ENCODE data around the gene COL5A1.
"Not testable (repeated sequence)": the region's sequence is repeated elsewhere in the genome, so short reads cannot be mapped to it uniquely, and the experiment has no call there.

COL5A1 gene

DNA sequence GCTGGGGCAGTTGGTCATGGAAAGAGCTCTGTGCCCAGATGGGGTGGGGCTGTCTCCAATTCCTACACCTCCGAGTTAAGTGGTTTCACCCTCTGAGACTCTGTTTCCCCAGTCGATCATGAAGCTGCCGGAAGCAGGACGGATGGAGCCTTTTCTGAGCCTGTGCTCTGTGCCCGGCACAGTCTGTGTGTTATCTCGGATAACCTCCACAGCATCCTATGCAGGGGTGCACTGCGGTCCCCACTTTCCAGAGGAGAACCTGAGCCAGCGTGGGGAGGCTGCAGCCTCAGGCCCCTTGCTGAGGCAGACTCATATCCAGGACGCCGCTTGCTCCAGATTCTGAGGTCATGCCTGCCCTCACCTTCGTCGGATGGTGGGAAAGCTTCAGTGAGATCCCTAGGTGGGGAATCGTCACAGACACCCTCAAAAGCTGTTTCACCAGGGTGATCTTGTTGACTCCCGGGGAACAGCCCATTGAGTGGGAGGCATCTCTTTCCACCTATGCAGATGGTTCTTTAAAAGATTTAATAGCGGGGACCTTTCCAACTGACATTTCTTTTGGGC, 6.9 kb upstream of the COL5A1 start:
- intact Hi-C loops (cut with DNase I), result no loop called here
- DNase-seq, result peak in 4 of 42 donors; percentile 0 to 11 (median 6)

DNA sequence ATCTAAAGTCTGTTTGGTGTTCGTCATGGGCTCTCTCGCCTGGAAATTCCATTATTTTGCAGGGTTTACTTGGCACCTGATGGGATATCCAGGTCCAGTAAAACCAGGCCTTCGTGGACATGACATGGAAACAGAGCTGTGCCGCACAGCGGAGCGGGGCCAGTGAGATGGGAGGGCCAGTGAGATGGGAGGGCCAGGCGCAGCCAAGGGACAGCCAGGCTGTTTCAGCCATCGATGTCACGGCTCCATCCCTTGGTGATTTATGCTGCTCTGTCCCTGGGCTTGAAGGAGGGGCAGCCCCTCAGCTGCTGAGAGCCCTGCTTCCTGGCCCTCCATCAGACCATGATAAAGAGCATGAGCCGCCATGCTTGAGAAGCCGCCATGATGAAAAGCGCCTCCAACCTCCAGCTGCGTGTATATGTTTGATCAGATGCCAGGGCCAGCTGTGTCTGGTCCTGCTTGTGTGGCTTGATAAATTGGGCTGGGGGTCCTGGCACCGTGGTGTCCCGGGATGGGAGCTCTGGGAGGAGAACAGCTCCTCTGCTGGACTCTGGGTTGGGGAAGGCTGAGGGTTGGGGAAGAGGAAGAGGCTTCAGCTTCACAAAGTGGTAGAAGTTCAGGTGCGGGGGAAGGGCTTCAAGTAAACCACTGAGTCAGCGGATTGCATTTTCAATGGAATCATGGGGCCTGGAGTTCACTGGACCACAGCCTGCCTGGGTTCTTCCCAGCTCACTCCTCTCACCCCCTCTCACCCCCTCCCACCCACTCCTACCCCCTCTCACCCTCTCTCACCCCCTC, 6.1 kb upstream of the COL5A1 start:
- intact Hi-C loops (cut with DNase I), result no loop called here
- no peak for DNase-seq

DNA sequence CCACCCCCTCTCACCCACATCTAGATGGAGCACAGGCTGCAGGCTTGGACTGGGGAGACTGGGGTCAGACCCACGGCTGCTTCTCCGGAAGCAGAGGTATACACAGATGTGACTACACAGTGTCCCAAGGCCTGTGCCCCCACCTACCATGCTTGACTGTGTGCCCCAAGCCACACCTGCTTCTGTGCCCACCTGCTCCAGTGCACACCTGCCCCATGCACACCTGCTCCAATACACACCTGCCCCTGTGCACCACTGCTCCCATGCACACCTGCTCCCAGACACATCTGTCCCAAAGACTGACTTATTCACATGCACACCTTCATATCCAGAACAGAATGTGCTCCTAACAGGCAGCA, 5.5 kb upstream of the COL5A1 start:
- intact Hi-C loops (cut with DNase I), result no loop called here

DNA sequence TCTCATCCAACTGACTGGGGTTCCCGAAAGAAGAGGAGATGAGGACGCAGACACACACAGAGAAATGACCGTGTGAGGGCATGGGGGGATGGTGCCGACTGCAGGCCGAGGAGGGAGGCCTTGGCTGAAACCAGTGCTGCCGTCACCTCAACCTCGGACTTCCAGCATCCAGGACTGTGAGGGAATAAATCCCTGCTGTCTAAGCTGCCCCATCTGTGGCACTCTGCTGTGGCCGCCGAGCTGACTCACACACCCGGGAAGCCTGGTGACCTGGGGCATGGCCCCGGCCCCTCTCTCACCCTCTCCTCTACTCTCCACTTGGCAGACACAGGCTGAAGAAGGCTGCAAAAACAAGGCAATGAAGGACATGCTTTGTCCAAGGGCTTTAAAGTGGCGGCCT, 4.4 kb upstream of the COL5A1 start:
- intact Hi-C loops (cut with DNase I), result no loop called here
- peak in 1 of 42 donors; percentile 49 for DNase-seq

More for the DNA sequence above, 5.5 kb upstream of the COL5A1 start:
- no peak for DNase-seq

DNA sequence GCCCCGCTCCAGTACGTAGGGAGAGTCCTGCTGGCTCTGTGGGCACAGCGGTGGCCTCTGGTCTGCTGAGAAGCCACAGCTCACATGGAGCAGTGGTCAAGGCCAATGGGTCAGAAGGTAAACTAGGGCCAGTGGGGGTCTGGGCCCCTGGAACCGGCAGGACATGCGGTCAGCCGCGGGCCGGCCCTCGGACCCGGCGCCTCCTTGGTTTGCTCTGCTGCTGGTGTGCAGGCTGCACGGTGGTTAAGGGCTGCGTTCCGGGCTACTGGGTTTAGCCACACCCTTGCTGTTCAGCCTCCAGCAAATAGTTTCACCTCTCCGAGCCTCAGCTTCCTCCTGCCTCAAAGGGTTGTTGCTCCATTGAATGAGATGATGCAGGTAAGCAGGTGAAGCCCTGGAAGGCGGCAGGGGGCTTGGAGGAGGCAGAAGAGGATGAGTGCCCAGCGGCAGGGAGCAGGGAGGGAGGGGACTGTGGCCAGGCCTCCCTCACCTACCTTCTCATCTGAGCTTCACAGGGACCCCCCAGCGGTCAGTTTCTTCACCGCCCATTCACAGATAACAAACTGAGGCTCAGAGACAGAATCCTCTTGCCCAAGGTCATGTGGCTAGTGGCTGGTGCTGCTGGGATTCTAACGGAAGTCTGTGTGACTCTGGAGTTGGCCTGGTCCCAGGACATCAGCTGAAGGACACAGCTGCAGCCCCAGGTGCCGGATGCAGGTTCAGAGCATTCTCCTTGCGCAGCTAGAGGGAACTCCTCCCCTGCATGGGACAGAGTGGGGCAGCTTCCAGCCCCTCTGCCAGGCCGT, 3.7 kb upstream of the COL5A1 start:
- intact Hi-C loops (cut with DNase I), result no loop called here
- DNase-seq, result no peak

DNA sequence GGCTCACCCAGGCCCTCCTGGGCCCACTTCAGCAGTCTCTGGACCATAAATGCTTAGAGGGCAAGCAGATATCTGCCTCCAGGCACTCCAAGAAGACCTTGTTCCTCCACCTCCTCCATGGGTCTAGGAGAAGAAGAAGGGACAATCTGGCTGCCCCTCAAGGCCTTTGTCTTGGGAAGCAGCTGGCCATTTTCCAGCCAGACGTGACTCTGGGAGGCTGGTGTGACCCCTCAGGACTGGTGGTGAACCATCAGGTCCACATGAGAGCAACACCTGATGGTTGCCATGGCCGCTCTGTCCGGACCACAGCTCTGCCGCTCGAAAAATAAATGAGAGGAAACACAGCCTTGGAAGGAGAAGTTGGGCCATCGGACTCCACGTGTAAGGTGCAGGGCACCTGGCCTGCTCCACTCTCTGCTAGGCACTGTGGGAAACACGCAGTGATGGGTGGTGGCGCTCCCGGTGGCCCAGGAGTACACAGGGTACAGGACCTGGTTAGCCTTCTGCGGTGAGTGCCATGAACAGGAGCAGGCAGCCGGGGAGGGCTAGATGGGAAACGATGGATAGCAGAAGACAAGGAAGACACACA, 3.0 kb upstream of the COL5A1 start:
- DNase-seq, result no peak
- intact Hi-C loops (cut with DNase I), result no loop called here

DNA sequence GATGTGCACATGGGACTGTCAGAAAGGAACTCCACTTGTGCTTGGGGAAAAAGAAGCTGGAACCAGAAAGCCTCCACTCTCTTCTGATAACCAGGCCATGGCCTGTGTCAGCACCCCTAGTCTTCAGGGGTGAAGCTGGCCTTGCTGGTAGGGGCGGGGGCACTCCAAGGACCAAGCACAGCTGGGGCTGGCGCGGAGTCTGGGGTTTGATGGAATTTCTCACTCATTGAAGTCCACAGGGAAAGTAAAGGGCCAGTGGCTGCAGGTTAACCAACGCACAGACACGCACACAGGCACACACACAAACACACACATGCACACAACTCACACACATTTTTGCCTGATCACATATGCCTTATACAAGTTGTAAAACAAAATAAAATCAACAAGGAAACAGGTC, 1.6 kb upstream of the COL5A1 start:
- intact Hi-C loops (cut with DNase I), result no loop called here
- DNase-seq, result no peak

DNA sequence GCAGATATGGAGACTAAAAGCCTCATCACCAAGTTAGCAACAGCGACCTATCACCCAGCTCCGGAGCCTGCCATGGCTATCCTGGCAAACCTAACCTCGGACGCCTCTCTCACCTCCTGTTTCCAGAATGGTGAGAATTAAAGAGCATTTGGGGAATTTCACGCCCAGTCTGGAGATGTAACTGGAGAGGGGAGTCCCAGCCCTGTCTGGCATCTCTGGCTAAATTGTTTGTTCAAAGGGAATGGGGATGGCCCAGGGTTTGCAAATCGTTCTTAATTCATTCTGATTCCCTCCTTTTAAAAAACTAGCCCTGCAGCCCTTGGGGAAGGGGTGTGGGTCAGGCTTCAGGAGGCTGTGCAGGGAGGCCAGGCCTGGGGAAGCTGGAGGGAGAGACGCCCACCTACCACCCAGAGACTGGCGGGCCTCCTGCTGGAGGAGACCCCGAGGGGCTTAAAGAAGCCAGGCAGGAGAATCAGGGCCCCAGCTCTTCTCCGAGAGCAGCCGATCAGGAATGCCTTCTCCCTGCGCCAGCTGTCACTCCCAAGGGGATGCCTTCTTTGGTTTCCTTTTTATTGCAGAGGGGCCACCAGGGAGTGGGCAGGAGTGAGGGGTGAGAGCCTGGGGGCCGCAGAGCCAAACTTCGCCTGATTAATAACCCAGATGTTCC, 964 bp upstream of the COL5A1 start:
- intact Hi-C loops (cut with DNase I), result no loop called here
- DNase-seq, result no peak

DNA sequence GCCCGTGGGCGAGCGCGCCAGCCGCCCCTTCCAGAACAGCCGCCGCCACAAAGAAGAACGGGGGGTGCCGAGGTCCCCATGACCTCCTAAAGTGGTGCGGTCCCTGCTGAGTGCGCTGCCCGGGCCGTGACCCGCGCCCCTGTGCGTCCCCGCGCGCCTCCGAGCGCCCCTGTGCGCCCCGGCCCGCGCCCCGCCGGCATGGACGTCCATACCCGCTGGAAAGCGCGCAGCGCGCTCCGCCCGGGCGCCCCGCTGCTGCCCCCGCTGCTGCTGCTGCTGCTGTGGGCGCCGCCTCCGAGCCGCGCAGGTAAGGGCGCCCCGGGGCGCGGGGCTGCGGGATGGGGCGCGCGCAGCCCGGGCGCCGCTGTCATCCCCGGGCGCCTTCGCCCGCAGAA, 384 bp downstream of the COL5A1 start:
- intact Hi-C loops (cut with DNase I), result no loop called here
- peak in 8 of 42 donors; percentile 30 to 59 (median 49) for DNase-seq

DNA sequence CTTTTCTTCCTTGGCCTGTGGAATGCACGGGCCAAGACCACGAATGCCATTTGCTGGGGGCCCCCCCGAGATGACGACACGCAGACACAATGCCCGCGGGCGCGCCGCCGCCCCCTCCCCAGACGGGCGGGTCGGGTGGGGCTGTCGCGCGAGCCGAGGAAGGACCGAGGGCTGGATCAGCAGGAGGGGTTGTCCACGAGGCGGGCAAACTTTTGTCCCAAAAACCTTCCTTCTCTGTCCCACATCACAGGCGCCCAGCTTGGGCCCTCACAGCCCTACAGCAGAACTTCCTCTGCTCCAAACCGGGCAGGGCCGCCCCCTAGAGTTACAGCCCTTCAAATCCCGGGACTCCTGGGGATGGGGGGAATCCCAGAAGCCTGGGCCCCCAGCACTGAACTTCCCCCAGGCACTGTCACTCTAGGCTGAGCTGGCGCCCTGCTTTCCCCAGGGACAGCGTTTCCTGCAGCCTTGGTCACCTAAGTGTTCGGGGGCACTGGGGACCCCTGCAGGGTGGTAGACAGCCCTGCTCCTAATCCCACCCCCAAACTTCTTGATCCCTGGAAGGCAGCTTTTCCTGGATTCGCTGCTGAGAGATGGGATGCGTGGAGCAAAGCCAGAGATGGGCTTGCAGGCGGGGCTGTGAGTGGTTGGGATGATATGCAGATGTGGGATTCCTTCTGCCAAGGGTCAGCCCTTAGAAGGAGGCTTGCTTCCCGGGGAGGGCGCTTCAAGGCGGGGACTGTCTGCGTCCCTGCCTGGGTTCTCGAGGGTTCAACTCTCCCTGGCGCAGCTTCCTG, 980 bp downstream of the COL5A1 start:
- intact Hi-C loops (cut with DNase I), result no loop called here
- DNase-seq, result no peak

DNA sequence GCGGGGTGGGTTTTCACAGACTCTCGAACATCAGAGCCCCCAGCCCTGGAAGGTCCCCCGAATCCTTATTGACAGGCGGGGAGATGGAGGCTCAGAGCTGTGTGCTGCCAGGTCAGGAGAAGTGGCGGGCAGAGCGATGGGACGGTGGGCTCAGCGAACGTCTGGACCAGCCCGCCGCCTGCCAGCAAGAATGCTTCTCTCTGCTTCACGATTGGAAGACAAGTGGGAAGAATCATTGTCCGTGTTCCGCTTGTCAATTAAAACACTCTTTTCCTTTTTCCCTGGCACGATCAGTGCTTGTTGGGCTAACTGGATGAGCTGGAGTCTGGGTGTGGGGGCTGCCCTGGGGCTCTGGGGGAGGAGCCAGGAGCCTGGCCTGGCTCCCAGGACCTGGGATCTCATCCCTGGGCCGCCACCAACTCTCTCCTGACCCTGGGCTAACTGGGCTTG, 1.6 kb downstream of the COL5A1 start:
- no peak for DNase-seq
- intact Hi-C loops (cut with DNase I), result no loop called here

DNA sequence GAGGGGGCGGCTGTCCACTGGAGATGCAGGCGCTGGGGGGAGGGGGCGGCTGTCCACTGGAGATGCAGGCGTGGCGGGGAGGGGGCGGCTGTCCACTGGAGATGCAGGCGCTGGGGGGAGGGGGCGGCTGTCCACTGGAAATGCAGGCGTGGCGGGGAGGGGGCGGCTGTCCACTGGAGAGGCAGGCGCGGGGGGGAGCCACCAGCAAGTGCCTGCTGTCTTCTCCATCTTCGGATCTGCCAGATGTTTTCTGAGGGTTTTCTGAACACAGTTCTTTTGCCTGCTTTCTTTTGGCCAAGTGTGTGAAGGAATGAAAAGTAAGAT, 2.8 kb downstream of the COL5A1 start:
- intact Hi-C loops (cut with DNase I); DNase-seq: not testable (repeated sequence)

DNA sequence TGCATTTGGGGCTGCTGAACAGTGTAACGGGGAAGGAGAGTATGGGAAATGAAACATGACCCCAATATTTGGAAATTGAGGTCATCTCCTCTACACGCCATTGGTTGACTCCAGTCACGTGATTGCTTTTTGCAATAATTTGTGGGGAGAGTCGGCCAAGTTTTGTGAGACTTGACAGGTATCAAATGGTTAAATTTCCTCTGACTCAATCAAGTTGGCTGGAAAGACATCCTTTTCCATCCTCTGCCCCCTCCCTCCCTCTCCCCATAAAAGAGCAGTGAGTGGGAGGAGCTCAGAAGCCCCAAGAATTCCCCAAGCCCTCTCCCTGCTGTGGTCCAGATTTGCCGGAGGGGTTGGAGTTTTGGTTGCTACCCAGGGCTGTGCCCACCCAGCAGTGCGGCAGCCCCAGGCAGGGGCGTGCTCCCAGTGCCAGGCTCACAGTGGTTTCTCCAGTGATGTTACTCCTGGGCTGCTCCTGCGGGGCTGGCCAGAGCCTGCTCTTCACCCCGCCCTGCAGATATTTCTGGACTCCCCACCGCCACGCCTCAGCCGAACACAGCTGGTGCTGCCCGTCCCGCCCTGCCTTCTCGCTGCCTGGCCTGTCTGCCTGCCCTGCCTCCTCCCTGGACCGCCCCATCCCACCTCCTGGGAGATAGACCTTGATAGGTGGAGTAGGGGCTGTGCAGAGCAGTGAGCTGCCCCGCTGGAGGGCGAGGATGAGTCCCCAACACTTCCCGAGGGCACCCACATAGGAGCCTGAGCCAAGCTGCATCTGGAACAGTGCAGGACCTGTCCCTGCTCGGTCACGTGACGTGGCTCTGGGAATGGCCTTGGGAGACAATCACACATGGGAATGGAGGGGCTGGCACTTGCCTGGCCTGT, 3.4 kb downstream of the COL5A1 start:
- DNase-seq, result peak in 7 of 42 donors; percentile 27 to 60 (median 48)
- intact Hi-C loops (cut with DNase I), result no loop called here

DNA sequence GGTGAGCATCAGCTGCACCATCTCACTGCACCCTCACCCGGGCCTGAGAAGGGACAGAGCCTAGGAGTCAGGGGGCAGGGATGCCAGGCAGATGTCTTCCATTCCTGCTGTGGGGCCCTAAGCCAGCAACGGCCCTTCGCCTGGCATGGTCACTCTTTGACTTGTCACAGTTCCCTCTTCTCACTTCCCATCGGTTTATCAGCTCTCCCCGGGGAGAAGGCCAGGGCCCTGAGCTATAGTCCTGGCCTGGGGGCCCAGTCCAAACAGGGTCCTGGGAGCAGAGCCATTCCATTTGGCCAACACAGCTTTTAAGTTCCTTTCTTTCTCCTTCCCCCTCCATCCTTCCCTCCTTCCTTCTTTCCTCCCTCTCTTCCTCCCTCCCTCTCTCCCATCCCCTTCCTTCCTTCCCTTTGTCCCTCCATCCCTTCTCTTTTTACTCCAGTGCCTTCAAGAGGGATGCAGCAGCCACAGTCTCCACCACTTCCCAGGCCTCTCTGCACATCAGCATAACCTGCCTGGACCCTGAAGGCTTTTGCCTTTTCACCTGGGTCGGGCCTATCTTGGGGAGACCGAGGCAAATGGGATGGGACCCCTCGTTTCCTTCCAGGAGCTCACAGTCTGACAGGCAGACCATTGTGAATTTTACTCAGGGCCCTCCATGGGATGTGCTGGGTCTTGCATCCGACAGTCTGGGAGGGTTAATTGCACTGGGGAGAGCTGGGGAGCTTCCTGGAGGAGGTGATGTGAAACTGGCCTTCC, 4.2 kb downstream of the COL5A1 start:
- intact Hi-C loops (cut with DNase I), result no loop called here
- DNase-seq, result no peak

DNA sequence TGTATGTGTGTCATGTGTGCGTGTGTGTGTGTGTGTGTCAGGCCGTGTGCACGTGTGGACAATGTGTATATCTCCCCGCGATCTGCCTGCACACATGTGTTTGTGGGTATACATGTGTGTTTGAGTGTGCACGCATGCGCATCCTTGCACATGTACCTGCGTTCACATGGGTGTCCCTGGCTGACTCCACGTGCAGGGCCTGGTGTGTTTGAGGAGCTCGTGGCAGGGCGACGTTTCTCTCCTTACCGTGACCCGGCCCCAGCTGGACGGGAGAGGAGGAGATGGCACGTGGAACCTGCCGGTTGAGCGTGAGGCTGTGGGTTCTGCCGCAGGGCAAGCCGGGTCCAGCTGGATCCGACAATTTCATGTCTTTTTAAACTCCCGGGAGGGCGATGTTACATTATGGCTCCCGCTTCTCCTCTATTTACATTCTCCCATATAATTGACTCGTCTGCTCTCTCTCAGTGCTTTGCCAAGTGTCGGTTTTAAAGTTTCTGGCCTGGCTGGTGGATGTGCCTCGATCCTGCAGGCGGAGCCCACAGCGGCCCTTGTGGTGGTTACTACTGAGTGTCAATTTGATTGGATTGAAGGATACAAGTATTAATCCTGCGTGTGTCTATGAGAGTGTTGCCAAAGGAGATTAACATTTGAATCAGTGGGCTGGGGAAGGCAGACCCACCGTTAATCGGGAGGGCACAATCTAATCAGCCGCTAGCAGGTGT, 5.9 kb downstream of the COL5A1 start:
- intact Hi-C loops (cut with DNase I), result no loop called here

More for the DNA sequence above, 5.9 kb downstream of the COL5A1 start:
- no peak for DNase-seq
